NCI-H510A (cell line): Measurements from ENCODE around the gene ENPP4.
"Not testable (repeated sequence)": the region's sequence is repeated elsewhere in the genome, so short reads cannot be mapped to it uniquely, and the experiment has no call there.

ENCODE experiments used
- DNase-seq: peaks from one replicate; lab custom pipeline; 2025; lab: John Stamatoyannopoulos, UW

ENPP4 gene

DNA sequence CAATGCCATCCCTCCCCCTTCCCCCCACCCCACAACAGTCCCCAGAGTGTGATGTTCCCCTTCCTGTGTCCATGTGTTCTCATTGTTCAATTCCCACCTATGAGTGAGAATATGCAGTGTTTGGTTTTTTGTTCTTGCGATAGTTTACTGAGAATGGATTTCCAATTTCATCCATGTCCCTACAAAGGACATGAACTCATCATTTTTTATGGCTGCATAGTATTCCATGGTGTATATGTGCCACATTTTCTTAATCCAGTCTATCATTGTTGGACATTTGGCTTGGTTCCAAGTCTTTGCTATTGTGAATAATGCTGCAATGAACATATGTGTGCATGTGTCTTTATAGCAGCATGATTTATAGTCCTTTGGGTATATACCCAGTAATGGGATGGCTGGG, 1.5 kb downstream of the ENPP4 start:
- DNase-seq = not testable (repeated sequence)

DNA sequence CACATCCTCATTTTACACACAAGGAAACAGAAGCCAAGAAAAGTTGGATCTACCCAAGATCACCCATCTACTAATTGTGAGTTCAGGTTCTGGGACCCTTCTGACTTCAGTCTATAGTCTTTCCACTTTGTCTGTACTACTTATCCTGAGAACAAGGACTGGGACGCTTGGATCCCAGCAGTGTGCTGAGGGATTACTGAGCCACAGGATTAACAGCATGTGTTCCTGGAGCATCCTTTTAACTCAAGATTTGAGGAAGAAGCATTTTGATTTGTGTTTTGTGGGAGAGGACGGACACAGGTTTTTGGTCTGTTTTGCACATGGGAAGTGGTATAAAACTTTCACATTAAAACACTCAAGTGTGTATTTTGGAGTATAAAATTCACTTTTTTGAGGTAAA, 4.4 kb downstream of the ENPP4 start:
- DNase-seq = no peak

DNA sequence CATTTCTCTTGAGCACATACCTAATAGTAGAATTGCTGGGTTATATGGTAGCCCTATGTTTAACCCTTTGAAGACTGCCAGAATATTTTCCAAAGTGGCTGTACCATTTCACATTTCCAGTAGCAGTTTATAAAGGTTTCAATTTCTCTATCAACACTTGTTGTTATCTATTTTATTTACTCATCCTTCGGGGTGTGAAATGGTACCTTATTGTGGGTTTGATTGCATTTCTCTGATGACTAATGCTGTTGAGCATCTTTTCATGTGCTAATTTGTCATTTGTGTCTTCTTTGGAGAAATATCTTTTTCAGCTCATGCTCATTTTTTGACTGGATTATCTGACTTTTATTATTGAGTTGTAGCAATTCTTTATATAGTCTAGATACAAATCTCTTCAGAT, 5.4 kb downstream of the ENPP4 start:
- no peak for DNase-seq

DNA sequence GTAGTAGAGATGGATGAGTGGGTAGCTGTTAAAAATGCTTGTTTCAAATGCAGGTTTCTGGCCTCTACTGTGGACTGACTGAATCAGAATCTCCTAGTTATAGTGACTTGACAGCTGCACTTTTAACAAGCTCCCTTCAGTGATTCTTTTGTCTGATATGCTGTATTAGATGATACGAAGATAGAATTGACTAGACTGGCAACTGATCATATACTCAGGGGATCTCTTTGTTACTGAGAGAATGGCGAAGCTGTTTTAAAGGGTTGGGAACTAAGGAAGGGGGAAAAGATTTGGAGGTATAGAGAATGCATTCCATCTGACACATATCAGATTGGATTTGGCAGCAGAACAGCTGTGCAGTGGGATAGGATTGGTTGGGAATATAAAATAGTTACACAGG, 7.0 kb downstream of the ENPP4 start:
- DNase-seq = no peak

DNA sequence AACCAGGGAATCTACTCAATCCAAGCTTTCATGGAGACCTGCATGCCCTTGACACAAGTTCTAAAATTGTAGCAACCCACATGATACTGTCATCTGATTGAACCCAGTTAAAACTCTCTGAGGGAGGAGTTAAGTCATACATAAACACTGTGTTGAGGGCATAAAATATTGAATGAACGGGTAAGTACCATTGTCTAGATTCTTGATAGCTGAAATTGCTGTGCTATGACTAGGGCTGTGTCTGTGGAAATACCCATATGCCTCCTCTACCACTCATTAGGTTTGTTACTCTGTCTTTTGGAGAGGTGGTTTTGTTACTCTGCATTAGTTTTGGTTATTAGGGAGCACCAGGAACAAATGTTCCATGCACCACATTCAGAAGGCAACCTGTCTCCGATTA, 7.6 kb downstream of the ENPP4 start:
- no peak for DNase-seq

DNA sequence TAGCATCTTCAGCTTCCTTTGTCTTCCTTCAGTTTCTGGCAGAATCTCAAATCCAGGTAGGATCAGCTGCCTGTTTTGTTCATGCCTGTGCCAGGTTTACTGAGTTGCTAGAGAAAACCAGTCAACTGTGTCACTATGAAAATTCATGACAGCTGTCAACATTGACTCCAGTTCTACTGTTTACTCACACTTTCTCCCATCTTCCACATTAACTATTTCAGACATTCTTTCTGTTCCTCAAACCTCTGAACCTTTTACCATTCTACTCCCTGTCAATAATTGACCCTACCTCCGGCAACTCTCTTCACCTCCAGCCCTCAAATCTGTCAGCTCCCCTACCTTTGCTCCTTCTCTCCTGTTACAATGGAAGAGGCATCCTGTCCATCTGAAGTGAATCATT, 8.5 kb downstream of the ENPP4 start:
- no peak for DNase-seq

DNA sequence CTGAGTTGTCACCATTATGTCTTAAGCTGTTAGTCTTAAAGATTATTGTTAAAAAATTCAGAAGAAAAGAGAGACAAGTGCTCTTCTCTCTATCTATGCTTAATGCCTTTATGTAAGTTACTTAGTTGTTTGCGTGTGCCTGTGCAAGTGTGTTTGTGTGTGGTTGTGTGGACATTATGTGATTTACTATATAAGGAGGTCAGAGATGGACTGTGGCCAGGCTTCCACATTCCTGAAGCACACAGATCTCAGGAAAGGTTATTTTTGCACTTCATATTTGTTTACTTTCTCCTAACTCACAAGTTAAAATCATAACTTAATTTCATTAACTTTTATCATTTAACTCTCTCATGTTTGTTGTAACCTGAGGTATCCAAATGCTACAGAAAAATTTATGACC, 14.5 kb downstream of the ENPP4 start:
- DNase-seq = no peak

DNA sequence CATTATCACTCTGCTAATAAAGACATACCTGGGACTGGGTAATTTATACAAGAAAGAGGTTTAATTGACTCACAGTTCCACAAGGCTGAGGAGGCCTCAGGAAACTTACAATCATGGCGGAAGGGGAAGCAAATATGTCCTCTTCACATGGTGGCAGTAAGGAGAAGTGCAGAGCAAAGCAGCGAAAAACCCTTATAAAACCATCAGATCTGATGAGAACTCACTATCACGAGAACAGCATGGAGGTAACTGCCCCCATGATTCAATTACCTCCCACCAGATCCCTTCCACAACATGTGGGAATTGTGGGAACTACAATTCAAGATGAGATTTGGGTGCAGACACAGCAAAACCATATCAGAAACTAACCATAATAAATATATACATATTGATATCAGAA, 19.3 kb downstream of the ENPP4 start:
- not testable (repeated sequence) for DNase-seq

DNA sequence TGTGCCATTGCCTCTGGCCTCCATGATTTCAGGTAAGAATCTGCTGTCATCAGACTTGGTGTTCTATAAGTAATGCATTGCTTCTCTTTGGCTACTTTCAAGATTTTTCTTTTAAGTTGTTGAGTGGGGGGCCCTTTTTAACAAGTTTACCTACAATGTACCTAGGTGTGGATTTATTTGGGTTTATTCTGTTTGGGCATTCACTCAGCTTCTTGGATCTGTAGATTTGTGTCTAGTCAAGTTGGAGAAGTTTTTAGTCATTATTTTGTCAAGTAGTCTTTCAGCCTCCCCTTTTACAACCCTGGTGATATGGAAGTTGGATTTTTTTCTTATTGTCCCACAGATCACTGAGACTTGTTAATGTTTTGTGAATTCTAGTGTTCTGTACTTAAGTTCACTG, 26.9 kb downstream of the ENPP4 start:
- no peak for DNase-seq

DNA sequence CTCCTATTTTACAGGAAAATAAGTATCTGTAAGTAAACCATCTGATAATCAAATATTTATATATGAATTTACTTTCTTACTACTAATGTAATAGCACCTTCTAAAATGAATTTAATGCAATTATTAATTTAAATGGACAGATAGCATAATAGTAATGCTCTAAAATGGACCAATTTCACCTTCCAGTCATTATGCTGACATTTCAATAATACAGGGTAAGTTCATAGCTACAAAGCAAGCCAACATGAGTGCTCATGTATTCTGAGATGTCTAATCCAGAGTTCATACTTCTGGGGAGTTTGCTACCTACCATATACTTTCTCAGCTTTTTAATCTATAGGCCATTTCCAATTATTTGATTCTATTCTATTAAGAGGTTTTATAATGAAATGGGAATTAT, 29.4 kb downstream of the ENPP4 start:
- DNase-seq = no peak

DNA sequence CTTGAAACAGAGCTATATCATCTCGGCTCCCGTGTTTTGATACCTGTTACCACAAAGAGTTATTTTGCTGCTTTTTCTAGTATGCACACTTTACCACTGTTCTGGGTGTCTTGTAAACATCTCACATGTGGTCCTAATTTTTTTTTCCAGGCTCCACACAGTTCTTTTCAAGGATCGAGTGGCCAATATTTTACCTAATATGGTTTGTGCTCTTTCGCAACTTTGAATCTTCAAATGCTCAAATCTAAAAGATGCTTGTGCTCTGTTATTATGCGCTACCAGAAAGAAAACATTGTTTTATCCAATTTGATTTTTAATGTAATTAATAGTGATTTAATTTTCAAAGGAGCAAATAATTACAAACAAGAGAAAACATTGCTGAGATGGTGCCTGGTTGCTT, 30.3 kb downstream of the ENPP4 start:
- no peak for DNase-seq

DNA sequence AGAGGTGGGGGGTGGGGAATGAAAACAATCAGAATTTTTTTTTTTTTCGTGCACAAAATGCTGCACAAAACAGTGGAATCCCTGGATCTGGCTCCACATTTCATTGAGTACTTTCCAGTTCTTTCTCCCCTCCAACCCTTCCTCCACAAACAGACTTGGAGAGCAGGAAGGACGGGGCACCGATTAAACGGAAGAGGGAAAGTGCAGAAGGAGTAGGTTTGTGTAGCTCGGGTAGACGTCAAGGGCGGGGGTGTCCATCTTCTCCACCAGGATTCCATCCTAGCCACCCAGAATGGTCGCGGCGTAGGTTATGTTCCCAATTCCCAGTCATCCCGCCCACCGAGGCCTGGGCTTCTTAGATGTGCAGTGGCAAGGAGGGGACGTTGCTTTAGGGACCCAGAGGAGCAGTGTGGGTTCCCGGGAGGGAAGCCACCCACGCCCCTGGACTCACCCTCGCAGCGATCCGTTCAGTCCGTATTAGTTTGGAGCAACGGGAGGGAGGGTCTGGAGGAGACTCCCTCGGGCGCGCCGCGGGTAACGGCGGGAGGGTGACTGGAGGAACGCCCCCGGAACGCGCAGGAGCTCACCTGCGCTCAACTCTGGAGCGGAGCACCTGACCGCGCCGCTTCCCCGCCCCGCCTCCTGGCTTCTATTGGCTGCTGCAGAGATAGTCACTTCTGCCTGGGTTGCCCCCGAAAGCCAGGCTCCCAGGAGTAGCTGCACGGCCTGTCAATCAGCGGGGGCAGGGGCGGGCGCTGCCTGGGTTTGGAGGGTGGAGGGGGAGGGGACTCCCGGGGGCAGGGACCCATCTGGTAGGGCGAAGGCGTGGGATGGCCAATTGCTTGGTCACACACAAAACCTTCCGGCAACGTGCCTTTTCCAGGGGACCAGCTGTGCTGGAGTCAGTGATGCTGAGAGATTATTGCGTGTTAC, 40.8 kb downstream of the ENPP4 start, which contains the start of gene ENPP5:
TSS of gene ENPP5 (minus strand) at position 624 of the 933 bp plus-strand sequence. CDS start 2,718 bp downstream, outside the sequence.
- peak; percentile 99 for DNase-seq

DNA sequence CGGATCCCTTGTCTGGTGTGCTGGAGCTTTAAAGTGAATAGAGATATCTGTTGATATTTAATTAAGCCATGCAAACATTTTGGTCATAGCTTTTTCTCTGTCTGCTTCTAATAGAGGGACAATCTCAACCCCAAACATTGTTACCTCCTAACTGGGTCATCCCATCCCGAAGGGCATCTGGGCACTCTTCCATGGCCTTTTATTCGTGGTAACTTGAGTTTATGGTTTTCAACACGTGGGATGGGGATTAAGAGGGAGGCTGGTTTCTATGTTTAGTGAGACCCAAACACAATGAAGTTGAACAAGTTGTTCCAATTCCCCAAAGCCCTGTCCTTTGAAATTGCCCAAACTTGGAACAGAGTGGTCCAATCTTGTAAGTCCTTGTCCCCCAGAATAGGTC, 42.4 kb downstream of the ENPP4 start:
- no peak for DNase-seq

DNA sequence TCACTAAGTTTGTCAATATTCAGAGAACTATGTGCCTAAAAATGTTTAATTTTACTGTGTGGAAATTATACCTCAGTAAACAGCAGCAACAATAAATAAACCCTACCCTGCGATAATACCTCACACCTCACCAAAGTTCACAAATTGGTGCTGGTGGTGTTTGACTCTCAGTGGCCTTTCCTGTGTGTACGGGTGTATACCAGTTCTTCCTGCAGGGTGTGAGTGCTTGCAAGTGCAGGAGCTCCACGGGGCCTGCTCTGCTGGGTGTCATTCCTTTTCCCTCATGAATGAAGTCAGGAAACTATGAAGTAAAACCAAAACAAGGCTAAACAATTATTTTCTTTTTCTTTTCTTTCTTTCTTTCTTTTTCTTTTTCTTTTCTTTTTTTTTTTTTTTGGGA, 45.1 kb downstream of the ENPP4 start:
- DNase-seq = no peak

DNA sequence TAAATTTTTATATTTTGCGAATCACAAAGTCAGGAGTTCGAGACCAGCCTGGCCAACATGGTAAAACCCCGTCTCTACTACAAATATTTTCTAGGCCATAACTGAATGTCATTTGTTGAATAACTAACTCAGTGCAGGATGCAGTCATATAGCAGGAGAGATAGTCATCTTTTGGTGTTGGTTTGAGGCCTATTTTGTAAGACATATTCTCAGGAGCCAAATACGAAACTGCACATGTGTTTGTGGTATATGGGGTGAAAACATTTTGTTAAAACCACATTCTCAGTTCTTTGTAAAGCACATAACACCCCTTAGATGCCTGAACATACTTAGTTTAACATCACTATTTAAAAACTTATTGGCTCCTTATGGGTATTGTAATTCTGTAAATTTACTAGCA, 45.7 kb downstream of the ENPP4 start:
- no peak for DNase-seq

DNA sequence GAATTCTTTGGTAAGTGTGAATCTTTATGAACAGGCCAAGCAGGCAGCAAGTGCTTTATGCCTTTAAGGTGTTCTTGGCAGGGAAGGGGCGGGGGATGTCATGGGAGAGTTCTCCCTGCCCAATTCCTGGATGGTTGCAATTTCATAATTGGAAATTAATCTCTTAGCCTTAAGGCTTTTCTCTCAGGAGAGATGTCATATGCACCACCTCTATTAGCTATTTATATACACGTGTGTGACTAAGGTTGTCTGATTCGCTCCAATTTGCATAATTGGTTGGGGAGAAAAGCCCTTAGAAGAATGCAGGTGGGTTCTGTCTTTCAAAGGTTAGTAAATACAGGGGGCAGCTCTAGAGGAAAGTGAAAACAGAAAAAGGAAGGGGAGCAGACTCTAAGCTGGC, 46.2 kb downstream of the ENPP4 start:
- DNase-seq = no peak

DNA sequence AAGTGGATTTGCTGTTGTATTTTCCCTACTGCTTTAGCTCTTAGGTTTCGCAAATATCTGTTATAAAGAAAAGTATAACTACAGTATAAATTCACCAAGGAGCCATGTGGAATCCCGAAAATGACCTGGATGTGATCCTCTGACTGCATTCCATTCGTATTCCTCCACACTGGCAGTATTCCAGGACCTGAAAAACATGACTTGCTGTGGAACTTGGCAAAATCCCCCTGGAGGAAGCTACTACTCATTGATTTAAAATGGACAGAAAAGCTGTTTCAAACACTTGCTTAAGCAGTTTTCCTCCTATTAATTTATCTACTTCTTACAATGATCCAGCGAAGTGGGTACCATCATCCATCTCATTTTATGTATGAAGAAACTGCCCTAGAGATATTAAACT, 54.3 kb downstream of the ENPP4 start:
- DNase-seq = no peak

DNA sequence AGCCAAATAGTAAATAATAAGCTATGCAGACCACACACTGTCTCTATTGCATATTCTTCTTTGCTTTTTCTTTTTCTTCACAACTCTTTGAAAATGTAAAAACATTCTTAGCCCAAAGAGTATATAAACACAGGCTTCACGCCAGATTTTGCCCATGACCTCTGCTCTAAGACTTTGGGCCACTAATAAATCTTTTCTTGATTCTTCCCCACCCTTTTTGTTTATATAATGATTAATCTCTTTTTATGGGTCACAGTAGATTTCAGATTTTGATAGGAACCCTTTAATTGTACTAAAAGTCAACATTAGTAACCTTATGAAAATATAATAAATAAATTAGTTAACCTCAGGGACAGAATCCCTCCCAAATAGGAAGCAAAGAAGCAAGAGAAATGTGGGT, 56.8 kb downstream of the ENPP4 start:
- no peak for DNase-seq

DNA sequence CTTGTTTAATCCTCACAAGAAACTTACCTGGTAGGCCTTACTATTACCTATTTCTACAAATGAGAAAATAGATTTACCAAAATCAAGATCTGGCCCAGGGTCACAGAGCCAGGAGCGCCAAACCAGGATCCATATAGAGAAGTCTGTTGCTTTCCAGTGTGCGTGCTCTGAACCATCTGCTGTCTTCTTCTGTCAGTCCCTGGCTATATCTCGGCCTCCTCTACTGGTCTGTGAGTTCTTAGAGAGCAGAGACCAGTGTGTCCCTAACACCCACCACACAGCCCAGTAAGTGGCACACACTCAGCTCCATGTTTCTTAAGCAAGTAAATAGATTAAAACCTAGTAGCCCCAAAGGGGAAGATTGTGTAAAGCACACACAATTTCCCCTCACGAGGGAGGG, 59.9 kb downstream of the ENPP4 start:
- DNase-seq = no peak

DNA sequence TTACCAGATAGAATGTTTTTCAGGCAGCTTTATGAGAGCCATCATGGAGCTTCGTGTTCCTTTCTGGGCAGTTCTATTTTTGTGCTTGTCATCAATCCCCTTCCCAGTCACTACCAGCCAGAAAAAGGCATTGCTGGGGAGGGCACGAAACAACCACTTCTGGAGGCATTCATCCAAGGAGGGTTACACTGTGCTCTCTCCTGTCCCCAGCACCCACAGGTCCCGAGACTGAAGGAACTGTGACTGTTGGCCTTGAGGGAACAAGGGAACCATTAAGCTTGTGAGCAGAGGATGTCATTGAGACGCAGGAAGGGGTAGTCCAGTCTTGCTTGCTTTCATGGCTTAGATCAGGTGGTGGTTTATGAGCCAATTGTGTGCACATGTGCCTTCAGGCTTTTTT, 61.1 kb downstream of the ENPP4 start:
- DNase-seq = no peak

DNA sequence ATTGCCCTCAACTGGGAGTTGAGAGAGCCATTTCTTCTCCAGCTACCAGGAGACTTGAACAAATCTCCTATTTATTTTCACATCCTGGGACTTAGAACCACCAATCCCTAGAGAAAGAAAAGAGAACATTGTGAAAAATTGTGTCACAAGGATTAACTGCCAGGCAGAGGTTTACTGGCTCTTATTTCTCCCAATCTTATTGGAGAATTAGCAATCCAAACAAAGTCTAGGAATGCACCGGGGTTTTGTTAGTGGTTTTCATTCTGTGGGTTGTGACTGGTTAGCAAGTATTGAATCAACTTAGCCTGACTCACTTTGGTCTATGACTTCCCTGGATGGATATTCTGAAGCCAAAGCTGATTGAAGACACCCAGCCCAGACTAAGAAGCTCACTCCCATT, 62.2 kb downstream of the ENPP4 start:
- no peak for DNase-seq
